ENCODE measurements around the gene MRPL41.
"Not testable (repeated sequence)": the region's sequence is repeated elsewhere in the genome, so short reads cannot be mapped to it uniquely, and the experiment has no call there.

Gene MRPL41

GRCh38 chr9:137522746-137523455 lies 28.8 kb upstream of the MRPL41 start:
- ChIA-PET CTCF (interaction anchor here (1.0 to 1.4 kb wide), 3 partner anchors 8 to 16 kb away, joined by 3 to 6 read pairs (median 6); no protein-coding TSS in a partner anchor), POLR2A (no interaction called here)
- no peak for DNase-seq (ENCODE audit: low read depth, low spot score)
- no peak overlapping the region for H3K4me3 ChIP-seq (ENCODE audit: low read depth, low read length)
- TF ChIP-seq CTCF (IDR thresholded peaks at IDR 0.05; ENCODE audit: insufficient read depth, low read length, missing control alignments) = no peak

GRCh38 chr9:137524161-137524980 lies 27.3 kb upstream of the MRPL41 start:
- TF ChIP-seq CTCF (IDR thresholded peaks at IDR 0.05; ENCODE audit: insufficient read depth, low read length, missing control alignments) = no peak
- H3K4me3 ChIP-seq (ENCODE audit: low read depth, low read length) = no peak overlapping the region
- ChIA-PET POLR2A (no interaction called here), CTCF (interaction anchor here (0.7 to 1.2 kb wide), 11 partner anchors 8 to 238 kb away, joined by 3 to 13 read pairs (median 3); partner anchors contain the start of gene NRARP)
- DNase-seq (ENCODE audit: low read depth, low spot score) = no peak

GRCh38 chr9:137524981-137525317 lies 26.7 kb upstream of the MRPL41 start:
- no peak for TF ChIP-seq CTCF (IDR thresholded peaks at IDR 0.05; ENCODE audit: insufficient read depth, low read length, missing control alignments)
- ChIA-PET CTCF (interaction anchor here (0.7 to 1.4 kb wide), 12 partner anchors 9 to 238 kb away, joined by 3 to 13 read pairs (median 3); partner anchors contain the start of gene NRARP), POLR2A (no interaction called here)
- H3K4me3 ChIP-seq (ENCODE audit: low read depth, low read length) = no peak overlapping the region
- no peak for DNase-seq (ENCODE audit: low read depth, low spot score)

GRCh38 chr9:137530331-137530730 lies 21.3 kb upstream of the MRPL41 start:
- no peak overlapping the region for H3K4me3 ChIP-seq (ENCODE audit: low read depth, low read length)
- POLR2A ChIA-PET = no interaction called here
- CTCF ChIA-PET = interaction anchor here (0.6 to 2.5 kb wide), 3 partner anchors 8 to 718 kb away, joined by 5 to 17 read pairs (median 6); no protein-coding TSS in a partner anchor
- TF ChIP-seq CTCF (IDR thresholded peaks at IDR 0.05; ENCODE audit: insufficient read depth, low read length, missing control alignments) = no peak
- no peak for DNase-seq (ENCODE audit: low read depth, low spot score)

GRCh38 chr9:137531099-137531765 lies 20.4 kb upstream of the MRPL41 start:
- no peak for TF ChIP-seq CTCF (IDR thresholded peaks at IDR 0.05; ENCODE audit: insufficient read depth, low read length, missing control alignments)
- DNase-seq (ENCODE audit: low read depth, low spot score) = no peak
- no peak overlapping the region for H3K4me3 ChIP-seq (ENCODE audit: low read depth, low read length)
- CTCF ChIA-PET = interaction anchor here (0.6 to 2.5 kb wide), 9 partner anchors 8 to 244 kb away, joined by 3 to 17 read pairs (median 6); partner anchors contain the start of genes EXD3 and NRARP
- POLR2A ChIA-PET = interaction anchor here (0.6 kb wide), 2 partner anchors 121 to 226 kb away, joined by 3 read pairs; no protein-coding TSS in a partner anchor

GRCh38 chr9:137532891-137533468 lies 18.7 kb upstream of the MRPL41 start:
- CTCF ChIA-PET = interaction anchor here (1.1 to 2.5 kb wide), 2 partner anchors 9 to 239 kb away, joined by 4 to 17 read pairs; no protein-coding TSS in a partner anchor
- POLR2A ChIA-PET; H3K4me3 ChIP-seq (ENCODE audit: low read depth, low read length); DNase-seq (ENCODE audit: low read depth, low spot score): not testable (repeated sequence)
